Measurements from ENCODE around the gene CXCL3.

GRCh38 chr4:74013264-74013663 lies 25.2 kb downstream of the CXCL3 start:
- TF ChIP-seq CTCF (IDR thresholded peaks at IDR 0.05; ENCODE audit: low read depth, low read length, missing input control) (no peak), REST (IDR thresholded peaks at IDR 0.05) (no peak), ZBTB33 (IDR thresholded peaks at IDR 0.05) (no peak), ATF3 (IDR thresholded peaks at IDR 0.05) (no peak), GABPA (IDR thresholded peaks at IDR 0.05 in 1 of 2, conservative IDR thresholded peaks at IDR 0.05 in 1 of 2) (no peak), EGR1 (IDR thresholded peaks at IDR 0.05; ENCODE audit: low read depth in 2 of 2) (no peak), TAF1 (conservative IDR thresholded peaks at IDR 0.05) (no peak), FOXA1 (IDR thresholded peaks at IDR 0.05) (no peak), MAX (IDR thresholded peaks at IDR 0.05) (no peak), HNF4A (conservative IDR thresholded peaks at IDR 0.05) (no peak)

Measured in liver (tissue), 3 donors.